Pancreas (tissue), 10 donors: ENCODE measurements around the gene LGR6. TPM values are rescaled to one million over a fixed set of nuclear protein-coding genes. Genes with fewer than 3 reads are reported as not detected.

Source experiments
- ATAC-seq, 4 donors: fragments of 200-7000 bp; cut with Tn5 transposase; one replicate each; pipeline versions ENCODE4 v1.8.0 to v1.9.1; 2020; ENCODE audit warnings: mild to moderate bottlenecking in 4 of 4, moderate library complexity in 4 of 4
- DNase-seq, 6 donors: peaks; one replicate each; pipeline ENCODE4 v3.0.0-alpha.2; 2020
- FAIRE-seq: peaks from 2 replicates; lab custom pipeline; 2012; peaks lifted over from hg19 to GRCh38; lab: Jason Lieb, UNC
- H3K27ac ChIP-seq, 4 donors: fragments of 200-600 bp; sonication (generic); 1 replicate in 3 of 4; 2 replicates in 1 of 4; pipeline versions ENCODE4 v1.5.0 to v1.8.0; 2020
- H3K27me3 ChIP-seq, 4 donors: fragments of 200-600 bp; one replicate each; pipeline ENCODE4 v1.8.0; 2021
- H3K36me3 ChIP-seq, 3 donors: fragments of 200-600 bp; sonication (generic) in 1 of 3; one replicate each; pipeline versions ENCODE4 v1.5.0 to v1.8.0; 2020 to 2021
- H3K4me1 ChIP-seq, 3 donors: fragments of 200-600 bp; one replicate each; pipeline ENCODE4 v1.8.0; 2021
- H3K4me3 ChIP-seq, 4 donors: fragments of 200-600 bp; sonication (generic) in 2 of 4; one replicate each; pipeline versions ENCODE4 v1.5.0 to v1.8.0; 2020 to 2021
- H3K9me3 ChIP-seq, 4 donors: fragments of 200-600 bp; one replicate each; pipeline ENCODE4 v1.8.0; 2021
- WGBS, 2 donors: extraction: QIAGEN DNeasy Blood & Tissue Kit; methylation state at CpG; one replicate each; pipeline ENCODE4 v1.1.7; 2013; 5-methylcytosine and 5-hydroxymethylcytosine counted together
- intact Hi-C, 3 donors: fragments of 100-400 bp; cut with DNase I; formaldehyde crosslinking; loops; one replicate each; pipeline versions ENCODE4 v1.11.1 to v1.14.2; 2022
- polyA plus RNA-seq, 2 donors: library from polyadenylated mRNA; stranded (reverse); fragments of 200-250 nt; gene quantifications; one replicate each; pipeline ENCODE4 v1.2.3, GENCODE V29; 2013
- total RNA-seq, 6 donors: library from RNA; stranded (reverse); fragmentation: NEBNext Ultra II Directional in 4 of 6; extraction: Animal tissue kit (Norgen Biotek cat#: 25700) in 4 of 6; gene quantifications; one replicate each; pipeline versions ENCODE4 v1.2.1 to v1.2.4, GENCODE V29; 2021 to 2023
- TF ChIP-seq, protein P1 (sequence below), 4 donors: fragments of 200-600 bp; sonication (generic) in 3 of 4; IDR thresholded peaks; one replicate each; pipeline versions ENCODE4 v1.5.0 to v1.8.0; 2021; ENCODE audit warnings: antibody characterized with exemption in 4 of 4
- donor health status: healthy with polysubstance abuse.
- donor health status: DM: no; HTN: no; CAD: no; lungs with moderate emphysema.
- donor health status: DM: no; HTN: no; CAD: no.
- donor health status: control.
- donor health status: control.
- donor health status: Bipolar disorder and iron deficiency.
- donor health status: DM: yes; HTN: yes; CAD: no.
- donor health status: DM: no; HTN: no; CAD: no.
- donor health status: DM: no; HTN: no; CAD: no.
- donor health status: DM: yes; HTN: yes; CAD: no.

Gene LGR6
- total and polyA plus RNA-seq, 8 donors, result 0.06 to 0.47 (median 0.15) TPM; not detected in 3

DNA sequence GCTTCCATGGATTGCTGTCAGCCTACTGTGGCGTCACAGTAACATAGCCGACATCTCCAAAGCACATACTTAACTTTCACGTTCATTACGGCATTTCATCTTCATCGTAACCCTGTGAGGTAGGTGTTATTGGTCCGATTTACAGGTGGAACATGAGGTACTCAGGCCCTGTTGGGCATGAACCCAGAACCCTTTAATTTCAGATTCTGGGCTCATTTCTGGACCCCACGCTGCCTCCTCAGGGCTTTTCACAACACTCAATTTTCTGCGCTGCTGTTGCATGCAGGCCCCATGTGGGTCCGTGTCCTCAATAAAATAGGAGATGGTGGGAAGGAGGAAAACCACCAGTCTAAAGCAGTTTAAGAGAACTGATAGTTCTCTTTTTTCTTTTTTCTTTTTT is 108.6 kb downstream of the LGR6 start:
- H3K4me1 ChIP-seq, result no peaks in the 10 kb centered on the region
- TF ChIP-seq, protein P1, sequence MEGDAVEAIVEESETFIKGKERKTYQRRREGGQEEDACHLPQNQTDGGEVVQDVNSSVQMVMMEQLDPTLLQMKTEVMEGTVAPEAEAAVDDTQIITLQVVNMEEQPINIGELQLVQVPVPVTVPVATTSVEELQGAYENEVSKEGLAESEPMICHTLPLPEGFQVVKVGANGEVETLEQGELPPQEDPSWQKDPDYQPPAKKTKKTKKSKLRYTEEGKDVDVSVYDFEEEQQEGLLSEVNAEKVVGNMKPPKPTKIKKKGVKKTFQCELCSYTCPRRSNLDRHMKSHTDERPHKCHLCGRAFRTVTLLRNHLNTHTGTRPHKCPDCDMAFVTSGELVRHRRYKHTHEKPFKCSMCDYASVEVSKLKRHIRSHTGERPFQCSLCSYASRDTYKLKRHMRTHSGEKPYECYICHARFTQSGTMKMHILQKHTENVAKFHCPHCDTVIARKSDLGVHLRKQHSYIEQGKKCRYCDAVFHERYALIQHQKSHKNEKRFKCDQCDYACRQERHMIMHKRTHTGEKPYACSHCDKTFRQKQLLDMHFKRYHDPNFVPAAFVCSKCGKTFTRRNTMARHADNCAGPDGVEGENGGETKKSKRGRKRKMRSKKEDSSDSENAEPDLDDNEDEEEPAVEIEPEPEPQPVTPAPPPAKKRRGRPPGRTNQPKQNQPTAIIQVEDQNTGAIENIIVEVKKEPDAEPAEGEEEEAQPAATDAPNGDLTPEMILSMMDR (IDR thresholded peaks at IDR 0.05), result no peak
- WGBS, 2 donors, result 88 to 93% methylated on average over 9 of the region's 9 CpGs
- H3K4me3 ChIP-seq, result no peak overlapping the region
- no peaks in the 10 kb centered on the region for H3K9me3 ChIP-seq
- H3K27ac ChIP-seq, result no peak overlapping the region
- intact Hi-C loops, result no loop called here
- H3K36me3 ChIP-seq, result no peaks in the 10 kb centered on the region
- H3K27me3 ChIP-seq, result no peaks in the 10 kb centered on the region
- no peak for DNase-seq
- no peak for FAIRE-seq
- ATAC-seq, result no peak

DNA sequence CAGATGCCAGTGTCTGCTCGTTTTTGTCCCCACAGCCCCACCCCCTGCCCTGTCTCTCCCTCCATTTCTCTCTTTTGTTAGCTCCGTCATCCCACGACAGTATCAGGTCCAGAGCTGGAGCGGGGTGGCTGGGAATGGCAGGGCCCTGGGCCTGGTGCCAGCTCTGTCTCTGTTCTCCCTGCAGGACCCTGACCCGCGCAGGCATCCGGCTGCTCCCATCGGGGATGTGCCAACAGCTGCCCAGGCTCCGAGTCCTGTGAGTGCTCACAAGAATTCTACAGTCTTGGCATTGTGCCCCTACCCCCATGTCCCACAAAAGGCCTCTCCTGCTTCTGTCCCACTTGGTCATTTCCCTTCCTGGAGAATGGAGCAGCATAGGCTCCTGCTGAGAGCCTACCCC is 110.8 kb downstream of the LGR6 start:
- Histone ChIP-seq H3K27ac (no peak overlapping the region), H3K27me3 (no peaks in the 10 kb centered on the region), H3K4me1 (no peaks in the 10 kb centered on the region), H3K9me3 (no peaks in the 10 kb centered on the region), H3K36me3 (no peaks in the 10 kb centered on the region), H3K4me3 (no peak overlapping the region)
- DNase-seq, result peak in 1 of 6 donors; percentile 68
- TF ChIP-seq, protein P1 (IDR thresholded peaks at IDR 0.05), result no peak
- intact Hi-C loops, result no loop called here
- FAIRE-seq, result no peak
- no peak for ATAC-seq
- 77 to 87% methylated on average over 9 of the region's 9 CpGs for WGBS, 2 donors

DNA sequence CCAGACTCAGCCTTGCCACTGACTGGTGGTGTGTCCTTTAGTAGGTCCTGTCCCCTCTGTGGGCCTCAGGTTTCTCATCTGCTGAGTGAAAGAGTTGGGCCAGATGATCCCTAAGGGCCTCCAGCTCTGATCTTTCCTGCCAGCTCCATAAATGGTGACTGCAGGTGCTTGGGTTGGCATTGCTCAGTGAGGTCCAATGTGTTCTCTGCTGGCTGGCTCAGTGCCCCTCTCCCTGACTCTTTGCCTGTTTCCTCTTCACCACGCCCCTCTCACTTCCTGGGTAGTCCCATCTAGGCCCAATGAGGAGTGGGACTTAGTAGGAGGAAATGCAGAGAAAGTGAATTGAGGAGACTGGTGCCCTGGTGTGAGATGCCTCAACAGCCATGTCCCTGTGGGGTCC is 111.6 kb downstream of the LGR6 start:
- Histone ChIP-seq H3K27me3 (no peaks in the 10 kb centered on the region), H3K4me3 (no peak overlapping the region), H3K9me3 (no peaks in the 10 kb centered on the region), H3K4me1 (no peaks in the 10 kb centered on the region), H3K27ac (no peak overlapping the region), H3K36me3 (no peaks in the 10 kb centered on the region)
- ATAC-seq (no peak), FAIRE-seq (no peak), DNase-seq (no peak)
- intact Hi-C loops, result no loop called here
- 74 to 75% methylated on average over 1 of the region's 1 CpG for WGBS, 2 donors
- TF ChIP-seq, protein P1 (IDR thresholded peaks at IDR 0.05), result no peak

DNA sequence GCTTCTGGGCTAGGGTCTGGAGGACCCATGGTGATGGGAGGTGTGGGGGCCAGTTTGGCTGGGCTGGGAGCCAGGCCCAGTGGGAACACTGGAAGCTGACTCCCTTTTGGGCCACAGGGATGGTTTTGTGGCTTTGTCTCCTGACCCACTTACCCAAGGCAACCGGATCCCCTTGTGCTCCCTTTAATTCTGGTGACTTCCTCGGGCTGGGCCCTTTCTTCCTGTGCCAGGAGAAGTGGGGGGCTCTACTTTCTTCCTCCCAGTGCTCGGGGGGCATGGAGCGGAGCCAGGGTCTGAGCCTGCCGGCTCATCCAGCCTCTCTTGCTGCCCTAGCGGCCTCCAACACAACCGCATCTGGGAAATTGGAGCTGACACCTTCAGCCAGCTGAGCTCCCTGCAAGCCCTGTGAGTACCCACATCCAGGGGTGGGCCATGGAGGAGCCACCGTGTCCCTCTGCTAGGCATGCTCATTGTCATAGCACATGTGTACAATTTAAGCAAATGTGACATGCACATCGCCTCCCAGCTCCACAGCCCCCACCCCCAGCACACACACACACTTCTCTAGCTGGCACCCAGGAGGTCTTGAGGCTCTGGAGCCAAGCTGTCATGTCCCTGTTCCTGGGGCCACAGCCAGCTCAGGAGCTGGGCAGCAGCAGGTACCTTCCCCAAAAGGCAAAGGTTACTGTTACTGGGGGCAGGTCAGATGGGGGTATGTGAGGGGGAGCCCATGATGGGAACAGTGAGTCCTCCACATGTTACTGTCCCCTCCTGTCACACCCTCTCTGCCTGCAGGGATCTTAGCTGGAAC is 113.1 kb downstream of the LGR6 start:
- intact Hi-C loops, result no loop called here
- no peak for FAIRE-seq
- WGBS, 2 donors, result 71 to 75% methylated on average over 9 of the region's 9 CpGs

More for the DNA sequence above, 113.1 kb downstream of the LGR6 start:
- TF ChIP-seq, protein P1 (IDR thresholded peaks at IDR 0.05), result no peak
- no peaks in the 10 kb centered on the region for H3K27me3 ChIP-seq
- H3K4me1 ChIP-seq, result no peaks in the 10 kb centered on the region
- no peaks in the 10 kb centered on the region for H3K36me3 ChIP-seq
- ATAC-seq (no peak), DNase-seq (no peak)
- H3K4me3 ChIP-seq, result no peak overlapping the region
- H3K9me3 ChIP-seq, result no peaks in the 10 kb centered on the region
- no peak overlapping the region for H3K27ac ChIP-seq
